Endodermal cell (in vitro differentiated cells): ENCODE measurements around the gene COTL1. TPM values are rescaled to one million over a fixed set of nuclear protein-coding genes. Genes with fewer than 3 reads are reported as not detected.

Source experiments
- DNase-seq: peaks from one replicate; pipeline ENCODE4 v3.0.0-alpha.2; 2017
- H3K27ac ChIP-seq: 2 replicates; pipeline ENCODE4 v1.5.1; 2013; ENCODE audit warnings: mild to moderate bottlenecking, low read depth, low read length, moderate library complexity
- H3K27me3 ChIP-seq: 2 replicates; pipeline ENCODE4 v1.6.1; 2013; ENCODE audit warnings: mild to moderate bottlenecking, low read length, moderate library complexity; ENCODE audit not compliant: insufficient read depth, control insufficient read depth, poor library complexity, severe bottlenecking
- H3K36me3 ChIP-seq: 2 replicates; pipeline ENCODE4 v1.7.0; 2013; ENCODE audit warnings: mild to moderate bottlenecking, low read length, moderate library complexity; ENCODE audit not compliant: control insufficient read depth, insufficient read depth
- H3K4me1 ChIP-seq: one replicate; pipeline ENCODE4 v1.7.0; 2013; ENCODE audit warnings: low read length; ENCODE audit not compliant: control insufficient read depth, insufficient read depth
- H3K4me3 ChIP-seq: 2 replicates; pipeline ENCODE4 v1.5.1; 2013; ENCODE audit warnings: mild to moderate bottlenecking, low read length, moderate library complexity
- H3K9ac ChIP-seq: 2 replicates; pipeline ENCODE4 v1.6.1; 2013; ENCODE audit warnings: mild to moderate bottlenecking, low read length, moderate library complexity; ENCODE audit not compliant: poor library complexity, severe bottlenecking; ENCODE audit errors: extremely low read depth
- H3K9me3 ChIP-seq: 2 replicates; pipeline ENCODE4 v1.6.1; 2013; ENCODE audit warnings: mild to moderate bottlenecking, low read length, moderate library complexity; ENCODE audit not compliant: control insufficient read depth
- H3K27ac Mint-ChIP-seq: 2 replicates; pipeline ENCODE4 v1.8.0; 2020; ENCODE audit warnings: mixed read lengths
- H3K27me3 Mint-ChIP-seq: 2 replicates; pipeline ENCODE4 v1.8.0; 2021; ENCODE audit warnings: mild to moderate bottlenecking, mixed read lengths; ENCODE audit not compliant: insufficient read depth
- H3K36me3 Mint-ChIP-seq: 2 replicates; pipeline ENCODE4 v1.8.0; 2020; ENCODE audit warnings: low read depth, mixed read lengths
- H3K4me1 Mint-ChIP-seq: 2 replicates; pipeline ENCODE4 v1.8.0; 2020; ENCODE audit warnings: mixed read lengths
- H3K4me3 Mint-ChIP-seq: 2 replicates; pipeline ENCODE4 v1.8.0; 2020; ENCODE audit warnings: mild to moderate bottlenecking, moderate library complexity, mixed read lengths
- H3K9me3 Mint-ChIP-seq: 2 replicates; pipeline ENCODE4 v1.8.0; 2020; ENCODE audit warnings: mild to moderate bottlenecking, mixed read lengths
- CTCF ChIP-seq: fragments of 200-600 bp; sonication (generic); conservative IDR thresholded peaks from 2 replicates; pipeline ENCODE4 v1.5.0; 2021; ENCODE audit warnings: antibody characterized with exemption, mild to moderate bottlenecking
- WGBS, 2 experiments: methylation state at CpG; one replicate each; pipeline versions ENCODE4 v1.1.5 to v1.1.7; 2013; ENCODE audit warnings: missing lambda C conversion rate in 2 of 2, mixed read lengths in 1 of 2; ENCODE audit not compliant: insufficient coverage in 1 of 2, insufficient read length in 1 of 2; 5-methylcytosine and 5-hydroxymethylcytosine counted together
- total RNA-seq, 2 donors: library from RNA; stranded (reverse); fragmentation: NEBNext Ultra II Directional in 1 of 2; extraction: Animal tissue kit (Norgen Biotek cat#: 25700) in 1 of 2; gene quantifications; 2 replicates in 1 of 2; 3 replicates in 1 of 2; pipeline ENCODE4 v1.2.1, GENCODE V29; 2021

COTL1 gene
- total RNA-seq, 2 donors from 2014 or later, result 33.4 to 34.9 TPM

- peaks cover 70% of the 10 kb centered on the region for H3K36me3 Mint-ChIP-seq
Measured at GRCh38 chr16:84660973-84661372, 43.1 kb upstream of the COTL1 start.

DNA sequence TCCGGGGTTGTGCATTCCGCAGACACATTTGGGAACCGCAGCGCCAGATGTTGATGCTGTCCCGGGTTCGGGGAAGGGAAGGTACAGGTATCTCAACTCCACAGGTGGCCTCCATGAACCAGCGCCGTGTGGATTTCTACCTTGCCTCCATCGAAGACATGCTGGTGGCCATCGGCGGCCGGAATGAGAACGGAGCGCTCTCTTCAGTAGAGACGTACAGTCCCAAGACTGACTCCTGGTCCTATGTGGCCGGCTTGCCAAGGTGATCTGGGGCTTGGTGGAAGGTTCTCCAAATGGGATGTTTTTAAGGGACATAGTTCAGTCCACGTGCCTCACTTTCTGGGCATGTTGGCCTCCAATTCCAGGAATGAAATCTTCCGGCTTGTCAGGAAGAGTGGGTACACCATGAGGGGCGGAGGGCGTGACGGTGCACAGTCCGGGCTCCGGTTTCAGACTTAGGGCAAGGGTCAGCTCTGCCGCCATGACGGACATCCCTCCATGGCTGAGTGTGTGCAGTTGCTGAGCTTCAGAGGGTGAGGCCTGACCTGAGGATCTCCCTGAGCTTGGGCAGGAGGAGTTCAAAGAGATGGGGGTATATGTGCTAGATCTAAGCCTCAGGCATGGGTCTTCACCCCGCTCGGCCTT lies 41.9 kb upstream of the COTL1 start:
- Mint-ChIP-seq H3K4me1 (no peaks in the 10 kb centered on the region), H3K27me3 (no peaks in the 10 kb centered on the region), H3K4me3 (no peak overlapping the region), H3K27ac (no peak overlapping the region), H3K9me3 (no peaks in the 10 kb centered on the region), H3K36me3 (peaks cover 74% of the 10 kb centered on the region)
- Histone ChIP-seq H3K27me3 (no peaks in the 10 kb centered on the region), H3K9me3 (no peaks in the 10 kb centered on the region), H3K36me3 (peaks cover 53% of the 10 kb centered on the region), H3K4me1 (no peaks in the 10 kb centered on the region), H3K27ac (no peak overlapping the region), H3K9ac (no peak overlapping the region), H3K4me3 (no peak overlapping the region)
- no peak for DNase-seq
- WGBS, 2 experiments, result 94 to 98% methylated on average over 26 to 27 of the region's 27 CpGs
- TF ChIP-seq CTCF, result no peak

More at GRCh38 chr16:84660973-84661372, 43.1 kb upstream of the COTL1 start:
- Histone ChIP-seq H3K9me3 (no peaks in the 10 kb centered on the region), H3K27ac (no peak overlapping the region), H3K9ac (no peak overlapping the region), H3K4me1 (no peaks in the 10 kb centered on the region), H3K4me3 (no peak overlapping the region), H3K27me3 (no peaks in the 10 kb centered on the region), H3K36me3 (peaks cover 57% of the 10 kb centered on the region)
- no peak for DNase-seq
- no peak for TF ChIP-seq CTCF
- Mint-ChIP-seq H3K27ac (no peak overlapping the region), H3K9me3 (no peaks in the 10 kb centered on the region), H3K4me3 (no peak overlapping the region), H3K27me3 (no peaks in the 10 kb centered on the region), H3K4me1 (no peaks in the 10 kb centered on the region)
- WGBS, 2 experiments, result 85 to 86% methylated on average over 7 of the region's 7 CpGs

DNA sequence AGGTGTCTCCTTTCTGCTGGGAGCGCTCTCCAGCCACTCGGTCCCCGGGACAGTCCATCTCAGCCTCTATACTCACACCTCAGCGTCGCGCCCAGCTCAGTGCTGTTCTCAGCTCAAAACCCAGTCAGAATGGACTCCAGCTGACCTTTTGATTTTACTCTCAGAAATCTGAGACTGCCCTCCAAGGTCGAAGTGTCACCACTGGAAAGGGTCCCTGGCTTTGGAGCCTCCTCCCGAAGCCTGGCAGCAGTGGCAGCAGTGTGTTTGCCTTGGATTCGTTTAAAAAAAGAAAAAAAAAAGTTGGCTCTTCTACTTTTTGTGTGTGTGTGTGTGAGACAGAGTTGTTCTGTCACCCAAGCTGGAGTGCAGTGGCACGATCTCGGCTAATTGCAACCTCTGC lies 40.8 kb upstream of the COTL1 start:
- WGBS, 2 experiments, result 88 to 98% methylated on average over 10 to 11 of the region's 11 CpGs
- Histone ChIP-seq H3K36me3 (peaks cover 42% of the 10 kb centered on the region), H3K4me3 (no peak overlapping the region), H3K27me3 (no peaks in the 10 kb centered on the region), H3K9ac (no peak overlapping the region), H3K9me3 (no peaks in the 10 kb centered on the region), H3K4me1 (no peaks in the 10 kb centered on the region), H3K27ac (no peak overlapping the region)
- Mint-ChIP-seq H3K4me3 (no peak overlapping the region), H3K27ac (no peak overlapping the region), H3K27me3 (no peaks in the 10 kb centered on the region), H3K36me3 (peaks cover 69% of the 10 kb centered on the region), H3K4me1 (no peaks in the 10 kb centered on the region), H3K9me3 (no peaks in the 10 kb centered on the region)
- no peak for DNase-seq
- TF ChIP-seq CTCF, result no peak
